GM23338 (cell line): Measurements from ENCODE around the gene CDX1.

Experiments
- CREB1 ChIP-seq: fragments of 250-450 bp; sonication (Bioruptor Pico); IDR thresholded peaks from 2 replicates; pipeline ENCODE4 v1.5.0; 2020; ENCODE audit warnings: low read depth, mild to moderate bottlenecking, moderate library complexity
- CTCF ChIP-seq, 2 experiments: fragments of 200-600 bp in 1 of 2; sonication (generic) in 1 of 2; conservative IDR thresholded peaks; 2 replicates each; pipeline versions ENCODE4 v1.5.1 to v1.6.1; 2016 to 2017; ENCODE audit warnings: antibody characterized with exemption in 2 of 2, low read depth in 2 of 2, mild to moderate bottlenecking in 2 of 2, moderate library complexity in 1 of 2

DNA sequence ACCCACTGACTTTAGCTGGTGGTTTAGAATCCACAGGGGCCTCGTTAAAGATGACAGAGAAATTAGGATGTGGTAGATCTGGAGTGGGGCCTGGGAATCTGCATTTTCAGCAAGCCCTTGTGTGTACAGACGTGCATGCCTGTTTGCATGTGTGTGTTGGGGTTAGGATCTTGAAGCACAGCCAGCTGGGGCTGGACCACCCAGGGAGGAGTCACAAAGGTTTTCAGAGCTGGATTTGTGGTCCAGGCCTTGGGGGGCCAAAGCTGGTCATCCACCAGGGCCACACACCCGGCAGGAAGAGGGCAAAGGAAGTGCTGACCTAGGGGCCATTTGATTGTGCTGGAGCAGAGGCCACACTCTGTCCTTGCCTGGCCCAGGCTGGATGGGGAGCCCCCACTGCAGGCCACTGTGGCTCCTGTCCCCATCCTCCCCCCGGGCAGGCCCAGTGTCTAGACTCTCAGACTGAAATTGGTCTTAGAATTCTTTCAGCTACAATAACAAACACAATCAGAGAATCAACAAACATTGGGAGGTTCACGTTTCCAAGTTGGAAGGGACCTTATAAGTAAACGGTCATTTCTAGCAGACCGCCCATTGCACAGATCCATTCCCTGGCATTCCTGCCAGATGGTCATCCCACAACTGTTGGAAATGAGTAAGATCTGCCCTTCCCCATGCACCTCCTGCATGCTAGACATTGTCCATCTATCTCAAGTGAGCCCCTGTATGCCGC is 10.3 kb downstream of the CDX1 start:
- TF ChIP-seq CTCF (conservative IDR thresholded peaks at IDR 0.05; ENCODE audit: low read depth in 2 of 2) (no peak), CREB1 (CRISPR knock-in tag) (no peak)
